ENCODE data around the gene ETV6.
A peak's percentile ranks its signal among the peaks of the same experiment; 100 is the strongest.

Gene ETV6

GRCh38 chr12:11782914-11783420 lies 133.5 kb downstream of the ETV6 start:
- FAIRE-seq = no peak

- no peak for FAIRE-seq
Measured at GRCh38 chr12:11785712-11786111, 136.2 kb downstream of the ETV6 start.

- no peak for FAIRE-seq
Measured at GRCh38 chr12:11786638-11787365, 137.3 kb downstream of the ETV6 start.

- no peak for FAIRE-seq
Measured at GRCh38 chr12:11787437-11787836, 138.0 kb downstream of the ETV6 start.

- no peak for FAIRE-seq
Measured at GRCh38 chr12:11787933-11788849, 138.7 kb downstream of the ETV6 start.

GRCh38 chr12:11793921-11794710 lies 144.6 kb downstream of the ETV6 start:
- no peak for FAIRE-seq

- no peak for FAIRE-seq
Measured at GRCh38 chr12:11794751-11795150, 145.3 kb downstream of the ETV6 start.

- no peak for FAIRE-seq
Measured at GRCh38 chr12:11795192-11795912, 145.9 kb downstream of the ETV6 start.

- FAIRE-seq = no peak
Measured at GRCh38 chr12:11795913-11796459, 146.5 kb downstream of the ETV6 start.

- no peak for FAIRE-seq
Measured at GRCh38 chr12:11797317-11797913, 147.9 kb downstream of the ETV6 start.

- FAIRE-seq = no peak
Measured at GRCh38 chr12:11798006-11798708, 148.7 kb downstream of the ETV6 start.

- no peak for FAIRE-seq
Measured at GRCh38 chr12:11798856-11799501, 149.5 kb downstream of the ETV6 start.

GRCh38 chr12:11799502-11799873 lies 150.0 kb downstream of the ETV6 start:
- FAIRE-seq = no peak

GRCh38 chr12:11801643-11802042 lies 152.2 kb downstream of the ETV6 start:
- FAIRE-seq = no peak

- FAIRE-seq = no peak
Measured at GRCh38 chr12:11804130-11804529, 154.7 kb downstream of the ETV6 start.

- FAIRE-seq = no peak
Measured at GRCh38 chr12:11805043-11805442, 155.6 kb downstream of the ETV6 start.

- FAIRE-seq = peak; percentile 92
Measured at GRCh38 chr12:11805680-11806079, 156.2 kb downstream of the ETV6 start.

GRCh38 chr12:11807458-11807857 lies 158.0 kb downstream of the ETV6 start:
- no peak for FAIRE-seq

- no peak for FAIRE-seq
Measured at GRCh38 chr12:11808931-11809330, 159.5 kb downstream of the ETV6 start.

GRCh38 chr12:11810206-11810545 lies 160.7 kb downstream of the ETV6 start:
- FAIRE-seq = no peak

Measured in colon (tissue), 2 donors.